ENCODE results near the gene CTNND2.
"Not testable (repeated sequence)": the region's sequence is repeated elsewhere in the genome, so short reads cannot be mapped to it uniquely, and the experiment has no call there.

CTNND2 gene

GRCh38 chr5:11323761-11324160 is 580.5 kb downstream of the CTNND2 start:
- 93% methylated on average over 4 of the region's 4 CpGs for WGBS (ENCODE audit: insufficient coverage)
- no peak overlapping the region for H3K4me3 ChIP-seq (ENCODE audit: control insufficient read depth in 1 of 7, extremely low read depth in 1 of 7, insufficient read depth in 4 of 7, low read depth in 2 of 7, low read length in 6 of 7)
- POLR2A ChIA-PET = no interaction called here
- no peak overlapping the region for H3K27ac ChIP-seq (ENCODE audit: insufficient read depth in 1 of 2, low read depth in 1 of 2, low read length in 2 of 2, poor library complexity in 1 of 2, severe bottlenecking in 2 of 2)
- H3K27me3 ChIP-seq (replicated peaks in 2 of 5; ENCODE audit: control insufficient read depth in 4 of 5, insufficient read depth in 5 of 5, low read length in 4 of 5) = peaks cover 0 to 6% (median 2%) of the 10 kb centered on the region in 5 experiments
- no peaks in the 10 kb centered on the region for H3K36me3 ChIP-seq (ENCODE audit: control insufficient read depth in 4 of 4, insufficient read depth in 4 of 4, low read length in 3 of 4)
- no peaks in the 10 kb centered on the region for H3K9me3 ChIP-seq (ENCODE audit: control extremely low read depth in 1 of 5, control insufficient read depth in 4 of 5, insufficient read depth in 2 of 5, low read depth in 1 of 5, low read length in 4 of 5)
- no peak for DNase-seq
- CTCF ChIA-PET = no interaction called here
- H3K4me1 ChIP-seq (ENCODE audit: control extremely low read depth in 1 of 4, control insufficient read depth in 4 of 4, insufficient read depth in 4 of 4, low read length in 3 of 4) = no peaks in the 10 kb centered on the region

DNA sequence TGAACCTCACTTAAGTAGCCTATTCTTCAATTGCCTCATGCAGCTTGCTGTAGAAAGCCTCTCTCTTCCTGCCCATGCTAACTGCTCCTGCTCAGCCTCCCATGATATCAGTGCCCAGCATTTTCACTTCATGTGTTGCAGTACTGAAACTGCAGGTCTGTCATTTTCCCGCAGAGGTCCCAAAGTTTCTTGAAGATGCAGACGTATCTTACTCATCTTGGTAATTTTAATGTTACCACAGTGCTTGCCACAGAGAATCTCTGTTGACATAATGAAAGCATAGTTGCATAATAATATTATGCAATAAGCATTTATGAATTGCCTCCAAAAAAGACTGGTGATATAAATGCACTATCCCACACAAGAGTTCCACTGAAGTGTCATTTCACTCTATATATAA is 582.1 kb downstream of the CTNND2 start:
- Histone ChIP-seq H3K4me1 (ENCODE audit: control extremely low read depth in 1 of 4, control insufficient read depth in 4 of 4, insufficient read depth in 4 of 4, low read length in 3 of 4) (no peaks in the 10 kb centered on the region), H3K36me3 (ENCODE audit: control insufficient read depth in 4 of 4, insufficient read depth in 4 of 4, low read length in 3 of 4) (no peaks in the 10 kb centered on the region), H3K27me3 (replicated peaks in 2 of 5; ENCODE audit: control insufficient read depth in 4 of 5, insufficient read depth in 5 of 5, low read length in 4 of 5) (peaks cover 0 to 3% (median 2%) of the 10 kb centered on the region in 5 experiments), H3K4me3 (ENCODE audit: control insufficient read depth in 1 of 7, extremely low read depth in 1 of 7, insufficient read depth in 4 of 7, low read depth in 2 of 7, low read length in 6 of 7) (no peak overlapping the region), H3K9me3 (ENCODE audit: control extremely low read depth in 1 of 5, control insufficient read depth in 4 of 5, insufficient read depth in 2 of 5, low read depth in 1 of 5, low read length in 4 of 5) (no peaks in the 10 kb centered on the region), H3K27ac (ENCODE audit: insufficient read depth in 1 of 2, low read depth in 1 of 2, low read length in 2 of 2, poor library complexity in 1 of 2, severe bottlenecking in 2 of 2) (no peak overlapping the region)
- DNase-seq = peak in 1 of 3 donors; percentile 4
- POLR2A ChIA-PET = no interaction called here
- CTCF ChIA-PET = no interaction called here
- WGBS (ENCODE audit: insufficient coverage) = no CpG with 5 or more reads among the region's 2 CpGs

DNA sequence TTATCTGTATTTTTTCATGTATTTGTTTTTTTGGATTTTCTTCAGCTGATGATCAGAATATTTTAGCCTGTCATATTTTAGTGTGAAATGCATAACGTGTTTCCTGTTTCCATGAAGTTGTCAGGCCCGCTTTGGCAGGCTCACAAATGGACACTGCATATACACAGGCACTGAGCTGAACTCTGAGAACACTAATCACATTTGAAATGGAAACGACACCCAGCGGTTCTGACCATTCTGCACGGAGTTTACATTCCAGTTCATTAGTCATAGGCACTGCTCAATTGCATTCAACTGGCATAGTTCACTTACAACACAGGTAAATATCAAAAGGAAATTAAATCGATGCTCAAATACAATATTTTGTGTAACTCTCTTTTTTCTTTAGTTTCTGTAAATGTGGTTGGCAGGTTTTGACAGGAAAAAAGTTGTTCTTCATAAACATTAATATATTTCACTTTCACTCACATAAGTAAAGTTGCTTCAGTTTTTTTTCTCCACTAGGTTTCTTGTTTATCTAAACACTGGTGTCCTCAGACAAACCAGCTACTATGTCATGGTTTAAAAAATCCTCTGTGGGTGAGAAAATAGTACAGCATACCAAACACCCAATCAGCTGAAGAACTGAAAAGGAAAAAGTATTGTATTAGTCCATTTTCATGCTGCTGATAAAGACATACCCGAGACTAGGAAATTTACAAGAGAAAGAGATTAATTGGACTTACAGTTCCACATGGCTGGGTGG is 584.2 kb downstream of the CTNND2 start:
- POLR2A ChIA-PET = no interaction called here
- WGBS (ENCODE audit: insufficient coverage) = 95% methylated on average over 6 of the region's 7 CpGs
- CTCF ChIA-PET = no interaction called here

DNA sequence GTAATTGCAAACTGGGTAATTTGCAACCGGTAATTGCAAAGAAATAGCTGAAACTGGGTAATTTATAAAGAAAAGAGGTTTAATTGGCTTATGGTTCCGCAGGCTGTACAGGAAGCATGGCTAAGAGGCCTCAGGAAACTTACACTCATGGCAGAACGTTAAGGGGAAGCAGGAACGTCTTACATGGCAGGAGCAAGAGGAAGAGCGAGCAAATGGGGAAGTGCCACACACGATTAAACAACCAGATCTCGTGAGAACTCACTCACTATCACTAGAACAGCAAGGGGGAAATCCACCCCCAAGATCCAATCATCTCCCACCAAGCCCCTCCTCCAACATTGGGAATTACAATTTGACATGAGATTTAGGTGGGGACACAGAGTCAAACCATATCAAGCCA is 590.6 kb downstream of the CTNND2 start:
- DNase-seq = peak in 2 of 3 donors; percentile 3 to 7
- H3K27me3 ChIP-seq (replicated peaks in 2 of 5; ENCODE audit: control insufficient read depth in 4 of 5, insufficient read depth in 5 of 5, low read length in 4 of 5); H3K27ac ChIP-seq (ENCODE audit: insufficient read depth in 1 of 2, low read depth in 1 of 2, low read length in 2 of 2, poor library complexity in 1 of 2, severe bottlenecking in 2 of 2); H3K4me3 ChIP-seq (ENCODE audit: control insufficient read depth in 1 of 7, extremely low read depth in 1 of 7, insufficient read depth in 4 of 7, low read depth in 2 of 7, low read length in 6 of 7); POLR2A ChIA-PET; H3K4me1 ChIP-seq (ENCODE audit: control extremely low read depth in 1 of 4, control insufficient read depth in 4 of 4, insufficient read depth in 4 of 4, low read length in 3 of 4); CTCF ChIA-PET; H3K36me3 ChIP-seq (ENCODE audit: control insufficient read depth in 4 of 4, insufficient read depth in 4 of 4, low read length in 3 of 4): not testable (repeated sequence)
- H3K9me3 ChIP-seq (ENCODE audit: control extremely low read depth in 1 of 5, control insufficient read depth in 4 of 5, insufficient read depth in 2 of 5, low read depth in 1 of 5, low read length in 4 of 5) = peaks cover 0 to 15% (median 9%) of the 10 kb centered on the region in 5 experiments
- WGBS (ENCODE audit: insufficient coverage) = 54% methylated on average over 4 of the region's 7 CpGs

More for the DNA sequence above, 584.2 kb downstream of the CTNND2 start:
- no peak for DNase-seq
- Histone ChIP-seq H3K4me1 (ENCODE audit: control extremely low read depth in 1 of 4, control insufficient read depth in 4 of 4, insufficient read depth in 4 of 4, low read length in 3 of 4) (no peaks in the 10 kb centered on the region), H3K9me3 (ENCODE audit: control extremely low read depth in 1 of 5, control insufficient read depth in 4 of 5, insufficient read depth in 2 of 5, low read depth in 1 of 5, low read length in 4 of 5) (no peaks in the 10 kb centered on the region), H3K27me3 (replicated peaks in 2 of 5; ENCODE audit: control insufficient read depth in 4 of 5, insufficient read depth in 5 of 5, low read length in 4 of 5) (peaks cover 0 to 2% (median 0%) of the 10 kb centered on the region in 5 experiments), H3K4me3 (ENCODE audit: control insufficient read depth in 1 of 7, extremely low read depth in 1 of 7, insufficient read depth in 4 of 7, low read depth in 2 of 7, low read length in 6 of 7) (no peak overlapping the region), H3K36me3 (ENCODE audit: control insufficient read depth in 4 of 4, insufficient read depth in 4 of 4, low read length in 3 of 4) (no peaks in the 10 kb centered on the region), H3K27ac (ENCODE audit: insufficient read depth in 1 of 2, low read depth in 1 of 2, low read length in 2 of 2, poor library complexity in 1 of 2, severe bottlenecking in 2 of 2) (no peak overlapping the region)

DNA sequence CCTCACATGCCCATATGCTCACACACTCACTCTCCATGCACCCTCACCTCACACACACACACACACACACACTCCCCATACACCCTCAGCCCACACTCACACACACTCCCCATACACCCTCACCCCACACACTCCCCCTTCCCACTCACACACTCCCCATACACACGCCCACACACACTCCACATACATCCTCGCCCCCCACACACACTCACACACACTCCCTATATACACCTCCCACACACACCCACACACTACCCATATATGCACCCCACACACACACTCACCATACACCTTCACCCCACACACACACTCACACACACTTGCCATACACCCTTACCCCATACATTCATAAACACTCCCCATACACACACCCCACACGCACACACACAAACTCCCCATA is 592.5 kb downstream of the CTNND2 start:
- no peaks in the 10 kb centered on the region for H3K27me3 ChIP-seq (replicated peaks in 2 of 5; ENCODE audit: control insufficient read depth in 4 of 5, insufficient read depth in 5 of 5, low read length in 4 of 5)
- no peaks in the 10 kb centered on the region for H3K4me1 ChIP-seq (ENCODE audit: control extremely low read depth in 1 of 4, control insufficient read depth in 4 of 4, insufficient read depth in 4 of 4, low read length in 3 of 4)
- no peak overlapping the region for H3K4me3 ChIP-seq (ENCODE audit: control insufficient read depth in 1 of 7, extremely low read depth in 1 of 7, insufficient read depth in 4 of 7, low read depth in 2 of 7, low read length in 6 of 7)
- 100% methylated on average over 1 of the region's 3 CpGs for WGBS (ENCODE audit: insufficient coverage)
- H3K36me3 ChIP-seq (ENCODE audit: control insufficient read depth in 4 of 4, insufficient read depth in 4 of 4, low read length in 3 of 4) = no peaks in the 10 kb centered on the region
- ChIA-PET POLR2A (no interaction called here), CTCF (no interaction called here)
- DNase-seq = no peak
- H3K9me3 ChIP-seq (ENCODE audit: control extremely low read depth in 1 of 5, control insufficient read depth in 4 of 5, insufficient read depth in 2 of 5, low read depth in 1 of 5, low read length in 4 of 5) = peaks cover 0 to 15% (median 9%) of the 10 kb centered on the region in 5 experiments
- no peak overlapping the region for H3K27ac ChIP-seq (ENCODE audit: insufficient read depth in 1 of 2, low read depth in 1 of 2, low read length in 2 of 2, poor library complexity in 1 of 2, severe bottlenecking in 2 of 2)

GRCh38 chr5:11311272-11311671 is 593.0 kb downstream of the CTNND2 start:
- CTCF ChIA-PET = no interaction called here
- WGBS (ENCODE audit: insufficient coverage) = 100% methylated on average over 1 of the region's 1 CpG
- Histone ChIP-seq H3K27ac (ENCODE audit: insufficient read depth in 1 of 2, low read depth in 1 of 2, low read length in 2 of 2, poor library complexity in 1 of 2, severe bottlenecking in 2 of 2) (no peak overlapping the region), H3K4me1 (ENCODE audit: control extremely low read depth in 1 of 4, control insufficient read depth in 4 of 4, insufficient read depth in 4 of 4, low read length in 3 of 4) (no peaks in the 10 kb centered on the region), H3K9me3 (ENCODE audit: control extremely low read depth in 1 of 5, control insufficient read depth in 4 of 5, insufficient read depth in 2 of 5, low read depth in 1 of 5, low read length in 4 of 5) (peaks cover 0 to 15% (median 9%) of the 10 kb centered on the region in 5 experiments), H3K27me3 (replicated peaks in 2 of 5; ENCODE audit: control insufficient read depth in 4 of 5, insufficient read depth in 5 of 5, low read length in 4 of 5) (no peaks in the 10 kb centered on the region), H3K36me3 (ENCODE audit: control insufficient read depth in 4 of 4, insufficient read depth in 4 of 4, low read length in 3 of 4) (no peaks in the 10 kb centered on the region), H3K4me3 (ENCODE audit: control insufficient read depth in 1 of 7, extremely low read depth in 1 of 7, insufficient read depth in 4 of 7, low read depth in 2 of 7, low read length in 6 of 7) (no peak overlapping the region)
- no peak for DNase-seq
- POLR2A ChIA-PET = no interaction called here

DNA sequence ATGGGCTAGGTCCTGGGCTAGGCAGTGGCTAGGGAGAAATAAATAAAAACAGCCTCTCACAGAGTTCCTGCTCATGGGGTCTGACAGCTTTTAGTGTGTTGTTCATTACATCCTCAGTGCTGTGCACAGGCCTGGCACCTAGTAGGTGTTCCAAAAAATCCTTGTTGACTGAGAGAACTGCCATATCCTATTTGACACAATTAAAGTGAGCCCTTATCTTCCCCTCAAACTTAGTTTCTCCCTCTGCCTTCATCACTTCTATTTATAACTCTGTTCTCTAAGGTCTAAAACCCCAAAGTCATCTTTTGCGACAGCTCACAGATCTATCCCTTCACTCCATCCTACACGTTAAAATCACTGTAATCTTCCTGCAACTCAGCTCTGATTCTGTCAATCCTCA is 594.1 kb downstream of the CTNND2 start:
- ChIA-PET CTCF (no interaction called here), POLR2A (no interaction called here)
- H3K36me3 ChIP-seq (ENCODE audit: control insufficient read depth in 4 of 4, insufficient read depth in 4 of 4, low read length in 3 of 4) = no peaks in the 10 kb centered on the region
- H3K4me1 ChIP-seq (ENCODE audit: control extremely low read depth in 1 of 4, control insufficient read depth in 4 of 4, insufficient read depth in 4 of 4, low read length in 3 of 4) = no peaks in the 10 kb centered on the region
- H3K9me3 ChIP-seq (ENCODE audit: control extremely low read depth in 1 of 5, control insufficient read depth in 4 of 5, insufficient read depth in 2 of 5, low read depth in 1 of 5, low read length in 4 of 5) = peaks cover 0 to 15% (median 9%) of the 10 kb centered on the region in 5 experiments
- no peak for DNase-seq
- H3K4me3 ChIP-seq (ENCODE audit: control insufficient read depth in 1 of 7, extremely low read depth in 1 of 7, insufficient read depth in 4 of 7, low read depth in 2 of 7, low read length in 6 of 7) = no peak overlapping the region
- WGBS (ENCODE audit: insufficient coverage) = 83% methylated on average over 2 of the region's 2 CpGs
- no peaks in the 10 kb centered on the region for H3K27me3 ChIP-seq (replicated peaks in 2 of 5; ENCODE audit: control insufficient read depth in 4 of 5, insufficient read depth in 5 of 5, low read length in 4 of 5)
- no peak overlapping the region for H3K27ac ChIP-seq (ENCODE audit: insufficient read depth in 1 of 2, low read depth in 1 of 2, low read length in 2 of 2, poor library complexity in 1 of 2, severe bottlenecking in 2 of 2)

Measured in common myeloid progenitor, CD34-positive (primary cell).